MCF 10A (cell line): ENCODE measurements around the gene SMPD1. TPM values are rescaled to one million over a fixed set of nuclear protein-coding genes. Genes with fewer than 3 reads are reported as not detected.
A peak's percentile ranks its signal among the peaks of the same experiment; 100 is the strongest.

ENCODE experiments used
- BruUV-seq: library from RNA; stranded (reverse); fragments of 400-500 nt; replicated peaks from 2 replicates; lab custom pipeline; 2021; lab: Mats Ljungman, UMichigan
- CTCF ChIA-PET: fragments of 300-600 bp; sonication (Branson Sonifier 250); formaldehyde crosslinking; extraction: SDS; loops from one replicate; lab custom pipeline; 2021; ENCODE audit warnings: antibody characterized with exemption, inconsistent platforms; lab: Yijun Ruan, JAX
- POLR2A ChIA-PET: fragments of 300-600, 350-650 bp; sonication (Branson Sonifier 250); formaldehyde crosslinking; extraction: SDS; loops from one replicate; lab custom pipeline; 2020; ENCODE audit warnings: antibody characterized with exemption, inconsistent platforms; lab: Yijun Ruan, JAX
- DNase-seq: peaks from one replicate; pipeline ENCODE4 v3.0.0-alpha.2; 2018; ENCODE audit not compliant: unreplicated experiment
- H3K27ac Mint-ChIP-seq: one replicate; pipeline ENCODE4 v1.8.0; 2022; ENCODE audit warnings: mild to moderate bottlenecking, low read depth, mixed read lengths; ENCODE audit not compliant: unreplicated experiment
- H3K27me3 Mint-ChIP-seq: one replicate; pipeline ENCODE4 v1.8.0; 2022; ENCODE audit warnings: mixed read lengths; ENCODE audit not compliant: insufficient read depth, unreplicated experiment
- H3K36me3 Mint-ChIP-seq: one replicate; pipeline ENCODE4 v1.8.0; 2022; ENCODE audit warnings: mild to moderate bottlenecking, moderate library complexity, mixed read lengths; ENCODE audit not compliant: insufficient read depth, unreplicated experiment
- H3K4me1 Mint-ChIP-seq: one replicate; pipeline ENCODE4 v1.8.0; 2022; ENCODE audit warnings: mixed read lengths; ENCODE audit not compliant: insufficient read depth, unreplicated experiment
- H3K4me3 Mint-ChIP-seq: one replicate; pipeline ENCODE4 v1.8.0; 2022; ENCODE audit warnings: mild to moderate bottlenecking, moderate library complexity, mixed read lengths; ENCODE audit not compliant: unreplicated experiment
- H3K9me3 Mint-ChIP-seq: one replicate; pipeline ENCODE4 v1.8.0; 2022; ENCODE audit warnings: mixed read lengths; ENCODE audit not compliant: unreplicated experiment
- CTCF ChIP-seq: fragments of 200-600 bp; IDR thresholded peaks from one replicate; pipeline ENCODE4 v1.8.0; 2022; ENCODE audit warnings: antibody characterized with exemption, mild to moderate bottlenecking; ENCODE audit not compliant: unreplicated experiment
- intact Hi-C: fragments of 100-400 bp; cut with micrococcal nuclease; formaldehyde crosslinking; loops from 2 replicates; pipeline ENCODE4 v1.14.1; 2022
- total RNA-seq: library from RNA; stranded (reverse); gene quantifications from 2 replicates; pipeline ENCODE4 v1.2.3, GENCODE V29; 2022

SMPD1 gene
- total RNA-seq, 1 experiment from 2014 or later: 15.0 TPM

DNA sequence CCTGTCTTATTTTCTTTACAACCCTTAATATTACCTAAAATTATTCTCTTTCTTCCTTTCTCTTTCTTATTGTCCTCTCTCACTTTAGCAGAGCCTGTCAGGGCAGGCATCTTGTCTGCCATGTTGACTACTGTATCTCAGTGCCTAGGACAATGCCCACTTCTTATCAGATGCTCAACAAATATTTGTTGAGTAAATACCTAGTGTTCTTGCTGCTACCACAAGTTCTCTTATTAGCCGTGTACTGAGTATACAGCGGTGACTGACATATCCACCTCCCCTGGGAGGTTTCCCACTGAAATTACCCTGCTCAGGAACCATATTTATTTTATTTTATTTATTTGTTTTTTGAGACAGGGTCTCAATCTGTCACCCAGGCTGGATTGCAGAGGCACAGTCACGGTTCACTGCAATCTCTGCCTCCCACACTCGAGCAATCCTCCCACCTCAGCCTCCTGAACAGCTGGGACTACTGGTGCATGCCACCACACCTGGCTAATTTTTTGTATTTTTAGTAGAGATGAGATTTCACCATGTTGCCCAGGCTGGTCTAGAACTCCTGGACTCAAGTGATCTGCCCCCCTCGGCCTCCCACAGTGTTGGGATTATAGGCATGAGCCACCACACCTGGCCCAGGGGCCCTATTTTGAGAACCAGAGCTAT lies 43.9 kb downstream of the SMPD1 start:
- Mint-ChIP-seq H3K4me3 (no peak overlapping the region), H3K27ac (no peak overlapping the region), H3K9me3 (no peaks in the 10 kb centered on the region), H3K27me3 (no peaks in the 10 kb centered on the region), H3K36me3 (no peaks in the 10 kb centered on the region), H3K4me1 (peaks cover 12% of the 10 kb centered on the region)
- POLR2A ChIA-PET: no interaction called here
- no peak for TF ChIP-seq CTCF
- intact Hi-C loops: no loop called here
- no peak for DNase-seq
- CTCF ChIA-PET: interaction anchor here (0.6 to 6.9 kb wide), 5 partner anchors 9 to 1137 kb away, joined by 3 to 55 read pairs (median 10); partner anchors contain the start of gene HPX
- BruUV-seq: no TSS peak

DNA sequence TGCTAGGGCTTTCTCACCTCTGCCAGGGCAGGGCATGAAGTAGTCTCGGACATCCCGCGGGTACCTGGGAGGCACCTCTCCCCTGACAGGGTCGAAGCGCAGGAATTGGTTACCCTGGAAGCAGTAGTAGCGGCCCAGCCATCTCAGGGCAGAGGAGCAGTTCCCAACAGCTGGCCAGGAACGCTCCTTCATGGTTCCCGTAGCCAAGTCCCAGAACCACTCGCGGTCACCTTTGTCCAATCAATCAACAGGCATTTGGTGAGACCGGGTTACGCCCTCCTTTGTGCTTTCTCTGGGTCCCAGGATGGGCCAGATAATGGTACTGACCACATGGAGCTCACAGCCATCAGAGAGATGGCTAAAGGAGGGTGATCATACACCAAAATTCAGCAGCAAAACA lies 47.1 kb downstream of the SMPD1 start:
- Mint-ChIP-seq H3K4me1 (peaks cover 5% of the 10 kb centered on the region), H3K9me3 (no peaks in the 10 kb centered on the region), H3K36me3 (no peaks in the 10 kb centered on the region), H3K4me3 (no peak overlapping the region), H3K27ac (no peak overlapping the region), H3K27me3 (no peaks in the 10 kb centered on the region)
- BruUV-seq: no TSS peak
- POLR2A ChIA-PET: no interaction called here
- no peak for TF ChIP-seq CTCF
- DNase-seq: no peak
- intact Hi-C loops: no loop called here
- CTCF ChIA-PET: interaction anchor here (0.7 to 14.6 kb wide), 5 partner anchors 12 to 83 kb away, joined by 3 to 469 read pairs (median 4); no protein-coding TSS in a partner anchor

DNA sequence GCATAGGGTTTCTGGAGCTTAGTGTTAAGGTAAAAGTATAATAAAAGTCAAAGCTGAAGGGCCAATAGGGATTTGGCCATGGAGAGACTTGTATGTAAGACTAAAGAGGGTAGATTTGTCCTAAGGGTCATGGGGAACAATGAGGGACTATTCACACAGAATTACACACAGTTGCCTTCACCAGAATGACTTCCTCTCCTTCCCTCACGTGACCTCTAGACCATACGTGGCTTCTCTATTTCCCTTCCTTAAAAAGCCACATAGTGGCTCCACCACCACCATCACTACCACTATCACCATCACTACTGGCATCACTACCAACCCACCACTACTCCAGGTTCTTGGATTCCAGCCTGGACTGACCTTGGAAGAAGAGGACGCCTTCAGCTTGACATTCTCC lies 47.7 kb downstream of the SMPD1 start:
- CTCF ChIA-PET: interaction anchor here (1.2 to 14.6 kb wide), 4 partner anchors 18 to 84 kb away, joined by 4 to 469 read pairs (median 5); no protein-coding TSS in a partner anchor
- H3K27ac Mint-ChIP-seq: no peak overlapping the region
- no peak overlapping the region for H3K4me3 Mint-ChIP-seq
- no peaks in the 10 kb centered on the region for H3K4me1 Mint-ChIP-seq
- no TSS peak for BruUV-seq
- no peaks in the 10 kb centered on the region for H3K36me3 Mint-ChIP-seq
- no peak for DNase-seq
- intact Hi-C loops: no loop called here
- POLR2A ChIA-PET: no interaction called here
- no peaks in the 10 kb centered on the region for H3K9me3 Mint-ChIP-seq
- no peaks in the 10 kb centered on the region for H3K27me3 Mint-ChIP-seq
- no peak for TF ChIP-seq CTCF

GRCh38 chr11:6438979-6439571 lies 48.8 kb downstream of the SMPD1 start:
- DNase-seq: peak; percentile 64
- no TSS peak for BruUV-seq
- Mint-ChIP-seq H3K9me3 (no peaks in the 10 kb centered on the region), H3K4me3 (no peak overlapping the region), H3K4me1 (no peaks in the 10 kb centered on the region), H3K27me3 (no peaks in the 10 kb centered on the region), H3K36me3 (no peaks in the 10 kb centered on the region), H3K27ac (no peak overlapping the region)
- POLR2A ChIA-PET: no interaction called here
- TF ChIP-seq CTCF: peak; percentile 46
- intact Hi-C loops: loop anchor here (1.0 kb wide), 1 partner anchor 66 kb away; no protein-coding TSS in a partner anchor
- CTCF ChIA-PET: interaction anchor here (0.6 to 14.6 kb wide), 11 partner anchors 9 to 395 kb away, joined by 3 to 469 read pairs (median 4); no protein-coding TSS in a partner anchor
